H1 (cell line): ENCODE results near the gene MATK. TPM values are rescaled to one million over a fixed set of nuclear protein-coding genes. Genes with fewer than 3 reads are reported as not detected.

Experiments used
- CTCF ChIA-PET: fragments of 300-600 bp; sonication (Branson Sonifier 250); formaldehyde crosslinking; loops from one replicate; lab custom pipeline; 2021; ENCODE audit not compliant: partially characterized antibody; lab: Charles Lee
- POLR2A ChIA-PET: fragments of 300-600 bp; sonication (Branson Sonifier 250); formaldehyde crosslinking; loops from one replicate; lab custom pipeline; 2021; ENCODE audit warnings: inconsistent platforms; ENCODE audit not compliant: partially characterized antibody; lab: Charles Lee
- DNase-seq, 2 experiments: peaks; one replicate each; pipeline versions ENCODE4 v3.0.0 to v3.0.0-alpha.2; 2010 to 2022; ENCODE audit warnings: low spot score in 2 of 2, low read depth in 1 of 2, mixed read lengths in 1 of 2
- FAIRE-seq: peaks from 2 replicates; lab custom pipeline; 2011; peaks lifted over from hg19 to GRCh38; lab: Jason Lieb, UNC
- H2AFZ ChIP-seq: 2 replicates; pipeline ENCODE4 v1.8.1; 2012; ENCODE audit warnings: low read length, inconsistent platforms
- H2AK5ac ChIP-seq: 2 replicates; pipeline ENCODE4 v1.6.1; 2013; ENCODE audit warnings: low read depth, low read length
- H2BK120ac ChIP-seq: replicated peaks from 2 replicates; pipeline ENCODE3; 2013; ENCODE audit warnings: low read depth, low read length, inconsistent platforms
- H2BK12ac ChIP-seq: 2 replicates; pipeline ENCODE4 v1.6.1; 2013; ENCODE audit warnings: low read depth, low read length
- H2BK15ac ChIP-seq: 2 replicates; pipeline ENCODE4 v1.6.1; 2013; ENCODE audit warnings: low read length
- H2BK20ac ChIP-seq: 2 replicates; pipeline ENCODE4 v1.6.1; 2013; ENCODE audit warnings: low read length
- H2BK5ac ChIP-seq: 2 replicates; pipeline ENCODE4 v1.6.1; 2013; ENCODE audit warnings: low read depth, low read length
- H3K14ac ChIP-seq: 2 replicates; pipeline ENCODE4 v1.6.1; 2013; ENCODE audit warnings: inconsistent platforms; ENCODE audit not compliant: insufficient read length
- H3K18ac ChIP-seq: 2 replicates; pipeline ENCODE4 v1.6.1; 2013; ENCODE audit warnings: low read length; ENCODE audit errors: extremely low read depth
- H3K23ac ChIP-seq: 2 replicates; pipeline ENCODE4 v1.6.1; 2013; ENCODE audit warnings: inconsistent platforms; ENCODE audit not compliant: insufficient read length
- H3K23me2 ChIP-seq: 2 replicates; pipeline ENCODE4 v1.6.1; 2013; ENCODE audit warnings: low read depth, low read length
- H3K27ac ChIP-seq: 2 replicates; pipeline ENCODE4 v1.6.1; 2011; ENCODE audit warnings: low read depth, low read length, inconsistent platforms
- H3K27me3 ChIP-seq, 4 experiments: replicated peaks in 1 of 4; 1 replicate in 1 of 4; 2 replicates in 3 of 4; pipeline versions ENCODE4 v1.6.1 to v1.8.1; 2011 to 2013; ENCODE audit warnings: low read length in 3 of 4, mild to moderate bottlenecking in 3 of 4, inconsistent platforms in 2 of 4, mixed read lengths in 2 of 4, moderate library complexity in 1 of 4; ENCODE audit not compliant: control insufficient read depth in 3 of 4, insufficient read depth in 3 of 4; ENCODE audit errors: extremely low read depth in 1 of 4
- H3K36me3 ChIP-seq, 4 experiments: 2 replicates each; pipeline versions ENCODE4 v1.6.1 to v1.8.1; 2011 to 2013; ENCODE audit warnings: mild to moderate bottlenecking in 4 of 4, low read length in 3 of 4, moderate library complexity in 2 of 4, control low read depth in 1 of 4, inconsistent platforms in 1 of 4; ENCODE audit not compliant: insufficient read depth in 4 of 4, control insufficient read depth in 2 of 4
- H3K4ac ChIP-seq: replicated peaks from 2 replicates; pipeline ENCODE3; 2013; ENCODE audit warnings: low read length, low read depth, mixed read lengths, inconsistent platforms; ENCODE audit not compliant: insufficient read length
- H3K4me1 ChIP-seq, 4 experiments: replicated peaks in 1 of 4; 1 replicate in 1 of 4; 2 replicates in 3 of 4; pipeline versions ENCODE4 v1.6.1 to v1.8.1; 2011 to 2013; ENCODE audit warnings: low read length in 3 of 4, inconsistent platforms in 2 of 4, mixed read lengths in 1 of 4; ENCODE audit not compliant: insufficient read depth in 4 of 4, control insufficient read depth in 3 of 4
- H3K4me2 ChIP-seq, 2 experiments: 2 replicates each; pipeline versions ENCODE4 v1.6.1 to v1.8.1; 2011 to 2013; ENCODE audit warnings: low read depth in 2 of 2, low read length in 2 of 2, control low read depth in 1 of 2, inconsistent platforms in 1 of 2, mild to moderate bottlenecking in 1 of 2; ENCODE audit not compliant: insufficient read depth in 1 of 2
- H3K4me3 ChIP-seq, 4 experiments: fragments of 200-600, 300-600 bp in 1 of 4; sonication (generic), shearing (Covaris generic), sonication (Bioruptor Twin) in 1 of 4; 2 replicates each; pipeline versions ENCODE4 v1.5.1 to v1.8.1; 2011 to 2016; ENCODE audit warnings: low read length in 4 of 4, low read depth in 3 of 4, control low read depth in 2 of 4, inconsistent platforms in 2 of 4, mild to moderate bottlenecking in 2 of 4, mixed read lengths in 1 of 4, moderate library complexity in 1 of 4; ENCODE audit not compliant: insufficient read depth in 2 of 4; ENCODE audit errors: extremely low read depth in 1 of 4
- H3K56ac ChIP-seq: replicated peaks from 2 replicates; pipeline ENCODE3; 2013; ENCODE audit warnings: low read depth, mild to moderate bottlenecking, mixed read lengths, low read length, inconsistent platforms; ENCODE audit not compliant: insufficient read length
- H3K79me1 ChIP-seq: 2 replicates; pipeline ENCODE4 v1.6.1; 2013; ENCODE audit warnings: low read depth, low read length, control low read depth
- H3K79me2 ChIP-seq, 2 experiments: 2 replicates each; pipeline versions ENCODE4 v1.6.1 to v1.8.1; 2012 to 2013; ENCODE audit warnings: low read length in 2 of 2, mild to moderate bottlenecking in 2 of 2, inconsistent platforms in 1 of 2; ENCODE audit not compliant: insufficient read depth in 2 of 2, control insufficient read depth in 1 of 2
- H3K9ac ChIP-seq, 4 experiments: replicated peaks in 1 of 4; 1 replicate in 1 of 4; 2 replicates in 3 of 4; pipeline versions ENCODE4 v1.6.1 to v1.8.1; 2011 to 2013; ENCODE audit warnings: low read depth in 3 of 4, low read length in 3 of 4, control low read depth in 2 of 4, mild to moderate bottlenecking in 2 of 4, moderate library complexity in 2 of 4, inconsistent platforms in 1 of 4; ENCODE audit errors: extremely low read depth in 1 of 4
- H3K9me3 ChIP-seq, 2 experiments: 2 replicates each; pipeline versions ENCODE4 v1.6.1 to v1.8.1; 2012 to 2013; ENCODE audit warnings: mild to moderate bottlenecking in 2 of 2, moderate library complexity in 2 of 2, control low read depth in 1 of 2, inconsistent platforms in 1 of 2, low read depth in 1 of 2, low read length in 1 of 2, mixed read lengths in 1 of 2; ENCODE audit not compliant: insufficient read depth in 2 of 2
- H4K20me1 ChIP-seq, 2 experiments: replicated peaks in 1 of 2; 2 replicates each; pipeline versions ENCODE3 to v1.8.1; 2011 to 2013; ENCODE audit warnings: inconsistent platforms in 2 of 2, low read length in 2 of 2, mild to moderate bottlenecking in 1 of 2; ENCODE audit not compliant: insufficient read depth in 2 of 2, control insufficient read depth in 1 of 2
- H4K5ac ChIP-seq: 2 replicates; pipeline ENCODE4 v1.6.1; 2013; ENCODE audit warnings: low read length, low read depth, mixed read lengths, inconsistent platforms; ENCODE audit not compliant: insufficient read length
- H4K8ac ChIP-seq: 2 replicates; pipeline ENCODE4 v1.8.0; 2013; ENCODE audit warnings: mild to moderate bottlenecking, moderate library complexity, low read length, inconsistent platforms; ENCODE audit not compliant: insufficient read depth; ENCODE audit errors: extremely low read depth
- H4K91ac ChIP-seq: replicated peaks from 2 replicates; pipeline ENCODE3; 2013; ENCODE audit warnings: low read length, mixed read lengths, inconsistent platforms; ENCODE audit not compliant: insufficient read length
- CBX5 ChIP-seq: fragments of 300-800, 300-1000 bp; sonication (generic); IDR thresholded peaks from 2 replicates; pipeline ENCODE4 v1.7.1; 2016; ENCODE audit warnings: antibody characterized with exemption, low read length, low read depth
- CTCF ChIP-seq, 3 experiments: IDR thresholded peaks; 1 replicate in 2 of 3; 2 replicates in 1 of 3; pipeline versions ENCODE4 v1.5.1 to v1.6.1; 2011; ENCODE audit warnings: low read length in 3 of 3, mild to moderate bottlenecking in 3 of 3, inconsistent platforms in 2 of 3, low read depth in 1 of 3, moderate library complexity in 1 of 3; ENCODE audit not compliant: insufficient read depth in 1 of 3; ENCODE audit errors: control extremely low read depth in 1 of 3
- KDM1A ChIP-seq: fragments of 200-600, 300-600 bp; sonication (generic); IDR thresholded peaks from 2 replicates; pipeline ENCODE4 v1.7.1; 2016; ENCODE audit warnings: mild to moderate bottlenecking, low read length, borderline replicate concordance
- POLR2AphosphoS5 ChIP-seq: IDR thresholded peaks from 2 replicates; pipeline ENCODE4 v1.6.1; 2011; ENCODE audit warnings: low read depth, low read length
- RBBP5 ChIP-seq: IDR thresholded peaks from 2 replicates; pipeline ENCODE4 v1.7.1; 2012; ENCODE audit warnings: low read depth, mild to moderate bottlenecking, inconsistent platforms, low read length, moderate library complexity, borderline replicate concordance
- RXRA ChIP-seq: IDR thresholded peaks from 2 replicates; pipeline ENCODE4 v1.6.1; 2011; ENCODE audit warnings: low read depth, mild to moderate bottlenecking, low read length, moderate library complexity; ENCODE audit not compliant: insufficient read depth
- SRF ChIP-seq: IDR thresholded peaks from 2 replicates; pipeline ENCODE4 v1.6.1; 2011; ENCODE audit warnings: mild to moderate bottlenecking, low read depth, low read length, moderate library complexity
- WGBS, 2 experiments: shearing (Covaris generic) in 1 of 2; methylation state at CpG; one replicate each; pipeline versions ENCODE4 v1.1.6 to v1.1.7; 2013 to 2015; ENCODE audit warnings: low lambda C conversion rate in 2 of 2, mixed read lengths in 2 of 2, inconsistent platforms in 1 of 2, low coverage in 1 of 2, missing lambda C conversion rate in 1 of 2; ENCODE audit not compliant: insufficient replicate concordance in 2 of 2, insufficient coverage in 1 of 2, insufficient read length in 1 of 2; ENCODE audit errors: extremely low coverage in 1 of 2, missing lambda C conversion rate in 1 of 2; 5-methylcytosine and 5-hydroxymethylcytosine counted together
- polyA plus RNA-seq, 7 experiments: library from polyadenylated mRNA; depleted of rRNA in 3 of 7; stranded (reverse) in 5 of 7; unstranded in 2 of 7; fragments of >200 nt in 5 of 7; fragments of 200-250 nt in 2 of 7; gene quantifications; 1 replicate in 5 of 7; 2 replicates in 1 of 7; 4 replicates in 1 of 7; pipeline versions ENCODE4 v1.2.1 to v1.2.3, GENCODE V29; 2011 to 2013; ENCODE audit warnings: missing spikeins in 2 of 7, mixed read lengths in 2 of 7
- total RNA-seq: library from RNA; stranded (reverse); fragmentation: NEBNext Ultra II Directional; extraction: Animal tissue kit (Norgen Biotek cat#: 25700); gene quantifications from 2 replicates; pipeline ENCODE4 v1.2.1, GENCODE V29; 2021

The MATK gene
- total and polyA plus RNA-seq, 2 of the 8 experiments (the other 6 are each of a cell fraction or from before 2014, with no cell fraction given): 20.5 to 21.4 TPM

GRCh38 chr19:3823350-3823713 is 37.2 kb upstream of the MATK start:
- Histone ChIP-seq H3K14ac (no peak overlapping the region), H3K56ac (no peak overlapping the region), H3K27ac (no peak overlapping the region), H3K9me3 (no peaks in the 10 kb centered on the region), H3K18ac (no peak overlapping the region), H2BK120ac (no peak overlapping the region), H2BK15ac (no peak overlapping the region), H2BK12ac (no peak overlapping the region), H4K8ac (no peak overlapping the region; the same call in 1 of the 2 replicates), H3K4me3 (no peak overlapping the region), H2AFZ (no peak overlapping the region), H3K79me1 (no peaks in the 10 kb centered on the region), H3K4me1 (no peaks in the 10 kb centered on the region; a peak in 1 of 7 replicates), H3K4ac (no peak overlapping the region), H3K79me2 (no peaks in the 10 kb centered on the region), H2BK20ac (no peak overlapping the region), H2BK5ac (no peak overlapping the region), H3K23ac (no peak overlapping the region), H3K9ac (no peak overlapping the region), H3K23me2 (no peaks in the 10 kb centered on the region), H2AK5ac (no peak overlapping the region), H3K36me3 (no peaks in the 10 kb centered on the region), H4K91ac (no peak overlapping the region), H4K5ac (no peak overlapping the region), H3K27me3 (peaks cover 0 to 5% (median under 1%) of the 10 kb centered on the region in 4 experiments; a peak in 3 of 7 replicates), H3K4me2 (no peak overlapping the region), H4K20me1 (peaks cover 0 to 1% of the 10 kb centered on the region in 2 experiments)
- 89% methylated on average over 8 of the region's 10 CpGs; no CpG with 5 or more reads in 1 of the 2 experiments for WGBS, 2 experiments
- DNase-seq (no peak), FAIRE-seq (no peak)
- CTCF ChIA-PET: interaction anchor here (0.6 to 3.0 kb wide), 11 partner anchors 8 to 401 kb away, joined by 3 to 19 read pairs (median 9); no protein-coding TSS in a partner anchor
- POLR2A ChIA-PET: interaction anchor here (0.6 to 2.2 kb wide), 2 partner anchors 39 to 61 kb away, joined by 3 to 7 read pairs; partner anchors contain the start of genes APBA3 and MRPL54
- TF ChIP-seq CBX5 (no peak), POLR2AphosphoS5 (no peak), RXRA (no peak), SRF (no peak), RBBP5 (no peak), KDM1A (no peak), CTCF (IDR thresholded peaks at IDR 0.05; ENCODE audit: control extremely low read depth in 1 of 3, insufficient read depth in 1 of 3, low read depth in 1 of 3, low read length in 3 of 3) (no peak)
